IgD-negative memory B cell (primary cell): ENCODE measurements around the gene MCEE. TPM values are rescaled to one million over a fixed set of nuclear protein-coding genes. Genes with fewer than 3 reads are reported as not detected.
"Not testable (repeated sequence)": the region's sequence is repeated elsewhere in the genome, so short reads cannot be mapped to it uniquely, and the experiment has no call there.

Experiments used
- H3K27ac Mint-ChIP-seq, 3 donors: one replicate each; pipeline ENCODE4 v1.8.0; 2020 to 2022; ENCODE audit warnings: mild to moderate bottlenecking in 3 of 3, mixed read lengths in 3 of 3, moderate library complexity in 1 of 3
- H3K27me3 Mint-ChIP-seq: one replicate; pipeline ENCODE4 v1.8.0; 2021; ENCODE audit warnings: mixed read lengths
- H3K36me3 Mint-ChIP-seq: one replicate; pipeline ENCODE4 v1.8.0; 2020; ENCODE audit warnings: mild to moderate bottlenecking, mixed read lengths
- H3K4me1 Mint-ChIP-seq, 3 donors: one replicate each; pipeline ENCODE4 v1.8.0; 2020 to 2022; ENCODE audit warnings: mixed read lengths in 3 of 3, mild to moderate bottlenecking in 1 of 3
- H3K4me3 Mint-ChIP-seq, 4 donors: one replicate each; pipeline ENCODE4 v1.8.0; 2020 to 2022; ENCODE audit warnings: mild to moderate bottlenecking in 4 of 4, mixed read lengths in 4 of 4, moderate library complexity in 3 of 4
- H3K9me3 Mint-ChIP-seq, 3 donors: one replicate each; pipeline ENCODE4 v1.8.0; 2020 to 2021; ENCODE audit warnings: mixed read lengths in 3 of 3, mild to moderate bottlenecking in 1 of 3
- polyA plus RNA-seq: library from polyadenylated mRNA; unstranded; fragments of 300-500 nt; fragmentation: Illumina TruSeq; gene quantifications from one replicate; pipeline ENCODE4 v1.2.3, GENCODE V29; 2021

MCEE gene
- polyA plus RNA-seq, 1 donor from 2014 or later, result 25.9 TPM

DNA sequence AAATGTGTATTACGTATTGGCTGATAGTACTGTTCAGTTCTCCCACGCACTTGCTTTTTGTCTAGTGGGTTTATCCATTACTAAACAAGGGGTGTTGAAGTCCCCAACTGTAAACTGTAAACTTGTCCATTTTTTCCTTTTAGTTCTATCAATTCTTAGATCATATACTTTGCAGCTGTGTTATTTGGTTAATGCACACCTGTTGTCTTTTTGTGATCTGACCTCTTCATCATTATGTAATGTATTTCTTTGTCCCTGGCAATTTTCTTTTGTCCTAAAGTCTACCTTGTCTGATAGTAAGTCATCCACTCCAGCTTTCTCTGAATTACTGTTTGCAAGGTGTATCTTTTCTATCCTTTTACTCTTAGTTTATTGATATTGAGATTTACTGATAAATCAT is 21.9 kb downstream of the MCEE start:
- Mint-ChIP-seq H3K4me1 (no peaks in the 10 kb centered on the region), H3K27ac (peak overlapping the region in 2 of 3 donors; percentile 20 to 81), H3K4me3 (no peak overlapping the region), H3K9me3 (peaks cover 0 to 4% (median 0%) of the 10 kb centered on the region in 3 donors), H3K36me3 (peaks cover 11% of the 10 kb centered on the region), H3K27me3 (no peaks in the 10 kb centered on the region)

DNA sequence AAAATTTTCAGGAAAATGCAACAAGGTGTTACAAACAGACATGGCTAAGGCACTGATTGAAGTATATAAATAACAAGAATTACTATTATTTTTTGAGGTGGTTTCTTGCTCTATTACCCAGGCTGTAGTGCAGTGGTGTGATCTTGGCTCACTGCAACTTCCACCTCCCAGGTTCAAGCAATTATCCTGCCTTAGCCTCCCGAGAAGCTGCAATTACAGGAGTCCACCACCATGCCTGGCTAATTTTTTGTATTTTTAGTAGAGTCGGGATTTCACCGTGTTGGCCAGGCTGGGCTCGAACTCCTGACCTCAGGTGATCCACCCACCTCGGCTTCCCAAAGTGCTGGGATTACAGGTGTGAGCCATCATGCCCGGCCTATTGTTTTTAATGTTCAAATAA is 23.6 kb downstream of the MCEE start:
- not testable (repeated sequence) for H3K27ac Mint-ChIP-seq, H3K4me1 Mint-ChIP-seq, H3K27me3 Mint-ChIP-seq, H3K36me3 Mint-ChIP-seq, H3K4me3 Mint-ChIP-seq, H3K9me3 Mint-ChIP-seq

DNA sequence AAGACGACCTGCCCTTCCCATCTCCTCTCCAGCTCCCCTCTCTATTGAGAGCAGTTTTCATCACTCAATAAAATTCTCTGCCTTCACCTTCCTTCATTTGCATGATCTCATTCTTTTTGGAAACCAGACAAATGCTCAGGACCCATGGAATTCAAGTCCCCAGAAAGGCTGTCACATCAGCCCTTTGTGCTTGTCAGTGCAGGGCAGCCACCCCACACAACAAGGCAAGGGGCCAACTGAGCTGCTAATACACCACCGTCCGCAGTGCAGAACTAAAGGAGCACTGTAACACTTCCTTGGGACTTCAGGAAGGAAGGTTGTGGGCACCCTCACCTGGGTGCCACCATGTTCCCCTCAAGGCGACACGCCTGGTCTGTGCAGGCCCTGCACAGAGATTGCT is 26.2 kb downstream of the MCEE start:
- H3K36me3 Mint-ChIP-seq, result peaks cover 5% of the 10 kb centered on the region
- H3K27ac Mint-ChIP-seq, result no peak overlapping the region
- H3K9me3 Mint-ChIP-seq, result peaks cover 0 to 4% (median 0%) of the 10 kb centered on the region in 3 donors
- H3K27me3 Mint-ChIP-seq, result no peaks in the 10 kb centered on the region
- peaks cover 0 to 2% (median 0%) of the 10 kb centered on the region in 3 donors for H3K4me1 Mint-ChIP-seq
- H3K4me3 Mint-ChIP-seq, result no peak overlapping the region

DNA sequence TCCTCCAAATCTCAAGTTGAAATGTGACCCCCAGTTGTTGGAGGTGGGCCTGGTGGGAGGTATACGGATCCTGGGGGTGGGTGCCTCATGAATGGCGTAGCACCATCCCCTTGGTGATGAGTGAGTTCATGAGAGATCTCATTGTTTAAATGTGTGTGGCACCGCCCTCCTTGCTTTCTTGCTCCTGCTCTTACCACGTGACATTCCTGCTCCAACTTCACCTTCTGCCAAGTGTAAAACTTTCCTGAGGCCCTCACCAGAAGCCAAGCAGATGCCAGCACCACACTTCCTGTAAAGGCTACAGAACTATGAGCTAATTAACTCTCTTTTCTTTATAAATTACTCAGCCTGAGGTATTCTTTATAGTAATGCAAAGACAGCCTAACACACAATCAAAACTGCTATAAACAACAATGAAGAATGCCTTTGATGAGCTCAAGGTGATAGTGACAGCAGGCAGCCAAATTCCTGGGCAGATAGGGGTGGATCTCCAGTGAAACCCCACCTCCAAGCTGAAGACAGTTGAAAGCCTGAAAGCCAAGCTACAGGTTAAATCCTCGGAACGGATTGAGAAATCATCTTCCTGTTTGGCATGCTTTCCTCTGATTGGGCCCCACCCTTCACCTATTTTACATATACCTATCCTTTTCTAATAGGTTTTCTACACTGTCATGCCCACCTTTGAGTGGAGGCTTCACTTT is 26.9 kb downstream of the MCEE start:
- peaks cover 0 to 4% (median 0%) of the 10 kb centered on the region in 3 donors for H3K9me3 Mint-ChIP-seq
- no peak overlapping the region for H3K27ac Mint-ChIP-seq
- peaks cover 0 to 2% (median 0%) of the 10 kb centered on the region in 3 donors for H3K4me1 Mint-ChIP-seq
- H3K36me3 Mint-ChIP-seq, result peaks cover 3% of the 10 kb centered on the region
- H3K27me3 Mint-ChIP-seq, result no peaks in the 10 kb centered on the region
- H3K4me3 Mint-ChIP-seq, result no peak overlapping the region

DNA sequence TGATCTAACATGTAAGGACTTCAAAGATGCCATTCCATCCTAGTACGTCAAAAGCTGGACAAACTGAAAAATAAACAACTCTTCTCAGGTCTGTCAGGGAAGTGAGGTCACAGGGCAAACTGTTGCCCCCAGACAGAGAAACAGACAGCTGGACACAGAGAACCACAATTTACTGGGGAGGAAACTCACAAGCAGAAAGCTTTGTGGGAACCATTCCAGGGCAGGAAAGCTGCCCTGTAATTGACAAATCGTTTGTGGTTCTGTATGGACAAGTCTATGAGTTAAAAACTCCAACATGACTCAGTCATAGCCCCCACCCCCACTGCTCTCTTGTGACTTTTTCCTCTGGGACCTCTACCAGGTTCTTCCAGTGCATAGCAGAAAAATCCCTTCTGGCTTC is 28.4 kb downstream of the MCEE start:
- peaks cover 0 to 4% (median 0%) of the 10 kb centered on the region in 3 donors for H3K9me3 Mint-ChIP-seq
- peaks cover 2% of the 10 kb centered on the region for H3K36me3 Mint-ChIP-seq
- no peak overlapping the region for H3K4me3 Mint-ChIP-seq
- peaks cover 2% of the 10 kb centered on the region for H3K27me3 Mint-ChIP-seq
- H3K4me1 Mint-ChIP-seq, result peaks cover 0 to 2% (median 0%) of the 10 kb centered on the region in 3 donors
- H3K27ac Mint-ChIP-seq, result no peak overlapping the region

DNA sequence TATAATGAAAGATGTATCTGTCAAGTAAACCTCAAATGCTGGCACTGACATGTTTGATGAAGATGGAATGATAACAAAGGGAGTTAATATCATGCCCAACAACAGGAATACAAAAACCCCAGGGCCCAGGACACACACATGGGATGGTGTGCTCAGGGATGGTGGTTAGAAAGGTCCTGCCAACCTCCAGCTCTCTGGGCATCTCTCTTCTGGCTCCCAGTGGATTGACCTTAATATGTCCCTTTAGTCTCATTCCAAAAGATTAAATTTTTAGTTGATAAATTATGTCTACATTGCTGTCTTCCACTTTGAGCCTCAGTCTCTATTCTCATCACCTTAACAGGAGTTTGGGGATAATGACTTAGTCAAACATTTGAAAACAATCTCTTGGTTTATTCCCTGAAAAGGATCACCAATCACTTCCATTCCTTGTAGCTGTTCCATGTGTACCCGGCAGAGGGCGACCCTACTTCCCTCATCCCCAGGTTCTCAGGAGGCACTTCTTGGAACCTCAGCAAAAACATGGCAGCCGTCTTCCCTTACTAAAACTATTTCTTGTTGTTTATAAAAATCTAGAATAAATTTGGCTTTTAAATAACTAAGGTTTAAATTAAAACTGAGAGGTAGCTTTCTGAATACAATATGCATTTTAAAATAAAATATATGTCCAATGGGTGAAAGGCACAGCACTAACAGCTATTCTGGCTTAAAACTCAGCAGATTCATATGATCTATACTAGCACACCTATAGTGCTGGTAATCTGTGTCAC is 29.6 kb downstream of the MCEE start:
- H3K36me3 Mint-ChIP-seq, result peaks cover under 1% of the 10 kb centered on the region
- H3K27ac Mint-ChIP-seq, result no peak overlapping the region
- peaks cover 2% of the 10 kb centered on the region for H3K27me3 Mint-ChIP-seq
- H3K4me3 Mint-ChIP-seq, result no peak overlapping the region
- peaks cover 0 to 2% (median 0%) of the 10 kb centered on the region in 3 donors for H3K4me1 Mint-ChIP-seq
- peaks cover 0 to 2% (median 0%) of the 10 kb centered on the region in 3 donors for H3K9me3 Mint-ChIP-seq

DNA sequence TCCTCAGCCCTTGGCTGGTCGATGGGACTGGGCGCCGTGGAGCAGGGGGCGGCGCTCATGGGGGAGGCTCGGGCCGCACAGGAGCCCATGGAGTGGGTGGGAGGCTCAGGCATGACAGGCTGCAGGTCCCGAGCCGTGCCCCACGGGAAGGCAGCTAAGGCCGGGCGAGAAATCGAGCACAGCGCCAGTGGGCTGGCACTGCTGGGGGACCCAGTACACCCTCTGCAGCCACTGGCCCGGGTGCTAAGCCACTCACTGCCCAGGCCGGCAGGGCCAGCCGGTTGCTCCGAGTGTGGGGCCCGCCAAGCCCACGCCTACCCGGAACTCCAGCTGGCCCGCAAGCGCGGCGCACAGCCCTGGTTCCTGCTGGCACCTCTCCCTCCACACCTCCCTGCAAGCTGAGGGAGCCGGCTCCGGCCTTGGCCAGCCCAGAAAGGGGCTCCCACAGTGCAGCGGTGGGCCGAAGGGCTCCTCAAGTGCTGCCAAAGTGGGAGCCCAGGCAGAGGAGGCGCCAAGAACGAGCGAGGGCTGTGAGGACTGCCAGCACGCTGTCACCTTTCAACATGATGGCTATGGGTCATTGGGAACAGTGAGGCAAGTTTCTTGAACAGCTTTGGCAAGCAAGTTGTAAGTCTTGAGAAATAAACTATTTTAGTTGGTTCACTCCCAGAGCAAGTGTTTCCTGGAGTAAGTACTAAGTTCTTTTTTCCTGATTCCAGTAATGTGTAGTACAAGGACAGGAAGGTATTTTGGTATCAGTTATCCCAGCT is 37.4 kb downstream of the MCEE start:
- H3K9me3 Mint-ChIP-seq, H3K27me3 Mint-ChIP-seq, H3K4me1 Mint-ChIP-seq, H3K27ac Mint-ChIP-seq, H3K36me3 Mint-ChIP-seq: not testable (repeated sequence)
- H3K4me3 Mint-ChIP-seq, result peak overlapping the region in 1 of 4 donors; percentile 23

DNA sequence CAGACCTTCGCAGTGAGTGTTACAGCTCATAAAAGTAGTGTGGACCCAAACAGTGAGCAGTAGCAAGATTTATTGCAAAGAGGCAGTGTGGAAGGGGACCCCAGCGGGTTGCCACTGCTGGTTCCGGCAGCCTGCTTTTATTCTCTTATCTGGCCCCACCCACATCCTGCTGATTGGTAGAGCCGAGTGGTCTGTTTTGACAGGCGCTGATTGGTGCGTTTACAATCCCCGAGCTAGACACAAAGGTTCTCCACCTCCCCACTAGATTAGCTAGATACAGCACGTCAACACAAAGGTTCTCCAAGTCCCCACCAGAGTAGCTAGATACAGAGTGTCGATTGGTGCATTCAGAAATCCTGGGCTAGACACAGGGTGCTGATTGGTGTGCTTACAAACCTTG is 38.2 kb downstream of the MCEE start:
- H3K27me3 Mint-ChIP-seq, H3K4me3 Mint-ChIP-seq, H3K36me3 Mint-ChIP-seq, H3K9me3 Mint-ChIP-seq, H3K27ac Mint-ChIP-seq, H3K4me1 Mint-ChIP-seq: not testable (repeated sequence)

DNA sequence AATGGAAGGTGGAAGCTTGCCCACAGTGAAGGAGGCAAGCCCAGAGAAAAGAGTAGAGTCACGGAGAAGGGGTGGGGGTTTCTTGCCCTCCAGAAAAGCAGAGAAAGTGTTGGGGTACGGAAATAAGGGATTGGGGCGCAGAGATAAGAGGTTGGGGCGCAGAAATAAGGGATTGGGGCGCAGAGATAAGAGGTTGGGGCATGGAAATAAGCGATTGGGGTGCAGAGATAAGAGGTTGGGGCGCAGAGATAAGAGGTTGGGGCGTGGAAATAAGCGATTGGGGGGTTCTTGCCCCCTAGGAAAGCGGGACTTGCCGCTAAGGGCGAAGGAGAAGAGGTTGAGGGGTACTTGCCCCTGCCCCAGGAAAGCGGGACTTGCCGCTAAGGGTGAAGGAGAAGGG is 40.6 kb downstream of the MCEE start:
- H3K9me3 Mint-ChIP-seq, H3K27ac Mint-ChIP-seq, H3K36me3 Mint-ChIP-seq, H3K4me1 Mint-ChIP-seq, H3K27me3 Mint-ChIP-seq, H3K4me3 Mint-ChIP-seq: not testable (repeated sequence)

DNA sequence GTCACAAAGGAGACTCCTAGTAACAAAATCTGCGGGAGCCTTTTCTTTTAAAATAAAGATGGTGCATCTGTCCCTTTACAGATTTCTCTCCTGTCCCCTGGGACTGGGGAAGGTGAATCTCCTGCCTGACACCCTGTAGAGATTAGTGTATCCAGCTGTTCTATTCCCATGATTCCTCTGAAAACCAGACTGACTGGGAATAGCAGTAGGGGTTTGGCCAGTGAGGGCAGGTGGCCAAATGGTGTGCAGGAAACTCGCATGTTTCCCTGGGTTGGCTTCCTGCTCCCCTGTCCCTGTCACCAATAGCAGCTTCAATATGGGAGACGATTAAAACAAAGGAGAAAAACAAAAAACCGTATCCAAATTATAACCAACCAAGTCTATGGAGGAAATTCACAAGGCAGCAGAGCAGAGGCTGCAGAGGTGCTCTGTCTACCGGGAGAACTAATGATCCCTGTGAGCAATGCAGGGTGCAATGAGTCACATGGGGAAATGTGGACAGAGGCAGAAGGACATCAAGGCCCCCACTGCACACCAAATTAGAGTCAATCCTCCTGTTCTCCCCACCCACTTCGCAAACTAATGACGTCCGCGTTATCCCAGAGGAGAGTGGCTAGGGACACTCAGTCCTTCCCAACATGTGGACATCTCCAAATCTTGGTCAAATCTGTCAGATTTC is 44.6 kb downstream of the MCEE start:
- H3K4me3 Mint-ChIP-seq, H3K27ac Mint-ChIP-seq, H3K36me3 Mint-ChIP-seq, H3K9me3 Mint-ChIP-seq, H3K27me3 Mint-ChIP-seq: not testable (repeated sequence)
- peaks cover 5 to 16% (median 10%) of the 10 kb centered on the region in 3 donors for H3K4me1 Mint-ChIP-seq

DNA sequence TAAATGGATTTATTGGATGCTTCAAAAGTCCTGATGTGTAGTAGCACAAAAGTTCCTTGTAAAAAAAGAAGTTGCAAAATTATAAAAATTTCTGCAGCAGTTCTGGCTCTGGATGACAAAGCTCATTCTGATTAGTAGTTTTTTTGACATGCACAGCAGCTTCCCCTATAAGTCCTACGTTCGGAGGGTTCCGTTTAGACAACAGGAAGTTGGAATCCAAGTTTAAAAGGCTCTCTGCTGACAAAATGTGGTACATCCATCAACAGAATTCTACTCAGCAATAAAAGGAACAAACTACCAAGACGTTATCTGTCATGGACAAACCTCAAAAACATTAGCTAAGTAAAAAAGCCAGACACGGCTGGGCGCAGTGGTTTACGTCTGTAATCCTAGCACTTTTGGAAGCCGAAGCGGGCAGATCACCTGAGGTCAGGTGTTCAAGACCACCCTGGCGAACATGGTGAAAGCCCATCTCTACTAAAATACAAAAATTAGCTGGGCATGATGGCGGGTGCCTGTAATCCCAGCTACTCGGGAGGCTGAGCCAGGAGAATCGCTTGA is 46.2 kb downstream of the MCEE start:
- not testable (repeated sequence) for H3K27me3 Mint-ChIP-seq, H3K9me3 Mint-ChIP-seq, H3K36me3 Mint-ChIP-seq, H3K27ac Mint-ChIP-seq
- H3K4me3 Mint-ChIP-seq, result peak overlapping the region in 3 of 4 donors; percentile 17 to 72 (median 61)
- peaks cover 5 to 16% (median 10%) of the 10 kb centered on the region in 3 donors for H3K4me1 Mint-ChIP-seq

DNA sequence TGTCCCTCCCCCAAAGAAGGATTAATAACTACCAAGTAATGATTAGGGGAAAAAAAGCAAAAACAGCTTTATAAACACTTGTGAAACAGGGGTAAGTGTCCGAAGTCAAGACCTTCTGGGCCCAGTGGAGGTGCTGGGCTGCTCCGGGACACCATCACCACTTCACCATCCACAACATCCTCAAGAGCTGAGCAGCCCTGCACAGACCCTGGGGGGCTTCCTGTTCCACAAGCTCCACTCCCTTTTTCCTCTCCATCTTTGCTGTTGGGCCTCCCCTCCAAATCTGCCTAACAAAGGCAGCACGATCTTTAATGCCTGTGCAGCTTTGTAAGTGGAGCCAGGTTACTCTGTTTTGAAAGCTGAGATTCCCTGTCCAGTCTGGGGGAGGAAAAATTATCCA is 46.7 kb downstream of the MCEE start:
- H3K4me1 Mint-ChIP-seq, result peaks cover 5 to 16% (median 10%) of the 10 kb centered on the region in 3 donors
- not testable (repeated sequence) for H3K27me3 Mint-ChIP-seq, H3K27ac Mint-ChIP-seq, H3K4me3 Mint-ChIP-seq, H3K36me3 Mint-ChIP-seq, H3K9me3 Mint-ChIP-seq

DNA sequence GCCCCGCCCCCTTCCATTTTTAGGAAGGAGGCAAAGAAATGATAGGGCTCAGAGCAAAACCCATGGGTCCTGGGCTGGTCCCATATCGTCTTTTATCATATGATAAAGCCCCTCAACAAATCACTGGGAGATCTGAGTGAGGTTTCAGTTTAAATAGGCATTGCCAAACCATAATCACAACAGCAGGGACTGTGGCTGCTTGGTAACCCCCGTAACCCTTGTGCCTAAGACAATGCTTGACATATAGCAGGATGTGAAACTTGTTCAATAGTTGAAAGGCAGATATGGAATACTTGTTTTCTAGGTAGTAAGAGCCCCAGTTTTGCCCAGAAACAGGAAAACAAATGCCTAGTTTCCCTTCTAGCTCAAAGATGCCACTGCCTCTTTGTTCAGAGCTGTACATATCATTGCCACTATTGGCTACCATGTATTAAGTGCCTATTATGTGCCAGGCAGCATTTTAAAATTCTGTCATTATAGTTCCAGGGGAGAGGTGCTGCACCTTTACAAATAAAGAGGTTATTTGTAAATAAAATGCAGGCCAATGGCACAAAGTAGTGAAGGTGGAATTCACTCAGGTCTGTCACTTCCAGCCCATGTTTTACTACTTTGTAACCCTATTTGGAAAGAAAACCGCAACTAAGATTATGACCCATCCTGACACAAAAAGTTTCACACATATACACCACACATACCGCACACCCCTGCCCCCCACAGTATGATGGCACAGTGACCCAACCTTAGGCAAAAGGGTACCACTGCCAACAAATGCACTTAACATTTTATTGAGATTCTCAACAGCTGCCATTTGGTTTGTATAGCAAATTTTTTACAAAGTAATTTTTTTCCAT is 47.4 kb downstream of the MCEE start:
- H3K4me3 Mint-ChIP-seq, result no peak overlapping the region
- peaks cover 2% of the 10 kb centered on the region for H3K27me3 Mint-ChIP-seq
- H3K4me1 Mint-ChIP-seq, result peaks cover 5 to 16% (median 10%) of the 10 kb centered on the region in 3 donors
- H3K36me3 Mint-ChIP-seq, result peaks cover 2% of the 10 kb centered on the region
- H3K9me3 Mint-ChIP-seq, result no peaks in the 10 kb centered on the region
- H3K27ac Mint-ChIP-seq, result peak overlapping the region in 1 of 3 donors; percentile 55

DNA sequence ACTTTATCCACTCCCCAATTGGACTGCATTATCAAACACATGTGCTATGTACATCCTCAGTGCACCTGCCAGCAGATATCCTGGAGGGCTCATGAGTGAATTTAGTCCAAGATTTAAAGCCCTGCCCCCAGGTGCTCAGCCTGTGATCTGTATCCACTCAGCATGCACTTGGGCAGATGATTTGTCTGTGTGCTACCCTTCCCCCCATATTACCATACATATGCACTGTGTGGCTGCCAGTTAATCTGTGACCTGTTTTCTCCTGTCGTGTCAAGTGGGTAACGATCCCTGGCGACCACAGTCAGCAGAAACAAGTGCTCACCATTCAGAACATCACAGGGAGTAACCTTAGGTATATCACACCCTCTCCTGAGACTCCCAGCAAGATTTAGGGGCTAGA is 51.4 kb downstream of the MCEE start:
- Mint-ChIP-seq H3K4me1 (peaks cover 9 to 15% (median 13%) of the 10 kb centered on the region in 3 donors), H3K27me3 (no peaks in the 10 kb centered on the region), H3K4me3 (no peak overlapping the region), H3K9me3 (no peaks in the 10 kb centered on the region), H3K27ac (no peak overlapping the region), H3K36me3 (peaks cover 4% of the 10 kb centered on the region)
